Astrocyte of the spinal cord (primary cell): ENCODE data around the gene PTPRQ.

Experiments
- DNase-seq: peaks from one replicate; pipeline ENCODE4 v3.0.0; 2011; ENCODE audit warnings: low read depth, low spot score
- H3K4me3 ChIP-seq: 2 replicates; pipeline ENCODE4 v1.5.1; 2011; ENCODE audit warnings: low read depth, mild to moderate bottlenecking, low read length, moderate library complexity
- CTCF ChIP-seq: IDR thresholded peaks from 2 replicates; pipeline ENCODE4 v1.5.1; 2012; ENCODE audit warnings: low read depth, mild to moderate bottlenecking, low read length, inconsistent platforms
- in situ Hi-C: cut with HindIII; loops from 2 replicates; pipeline ENCODE4 v1.10.0; 2017; ENCODE audit warnings: low sequenced_read_pairs

The PTPRQ gene

GRCh38 chr12:80625901-80626300, 181.9 kb downstream of the PTPRQ start:
- no peak for TF ChIP-seq CTCF
- no peak overlapping the region for H3K4me3 ChIP-seq
- DNase-seq: peak; percentile 20
- in situ Hi-C loops: no loop called here

- in situ Hi-C loops: no loop called here
- no peak for TF ChIP-seq CTCF
- DNase-seq: peak; percentile 92
- no peak overlapping the region for H3K4me3 ChIP-seq
Measured at GRCh38 chr12:80627782-80628181, 183.7 kb downstream of the PTPRQ start.

GRCh38 chr12:80632835-80633234, 188.8 kb downstream of the PTPRQ start:
- in situ Hi-C loops: no loop called here
- TF ChIP-seq CTCF: peak; percentile 23
- DNase-seq: peak; percentile 9
- H3K4me3 ChIP-seq: no peak overlapping the region

GRCh38 chr12:80634903-80635302, 190.9 kb downstream of the PTPRQ start:
- no peak for TF ChIP-seq CTCF
- H3K4me3 ChIP-seq: no peak overlapping the region
- in situ Hi-C loops: no loop called here
- no peak for DNase-seq

GRCh38 chr12:80636832-80637231, 192.8 kb downstream of the PTPRQ start:
- DNase-seq: peak; percentile 16
- no peak for TF ChIP-seq CTCF
- in situ Hi-C loops: no loop called here
- no peak overlapping the region for H3K4me3 ChIP-seq

GRCh38 chr12:80641936-80642335, 197.9 kb downstream of the PTPRQ start:
- DNase-seq: no peak
- H3K4me3 ChIP-seq: no peak overlapping the region
- TF ChIP-seq CTCF: no peak
- in situ Hi-C loops: no loop called here

- in situ Hi-C loops: no loop called here
- no peak for TF ChIP-seq CTCF
- H3K4me3 ChIP-seq: no peak overlapping the region
- DNase-seq: peak; percentile 29
Measured at GRCh38 chr12:80643961-80644360, 199.9 kb downstream of the PTPRQ start.
